MM.1S (cell line): ENCODE results near the gene UBE2Q2.

Source experiments
- DNase-seq: peaks from one replicate; pipeline ENCODE4 v3.0.0-alpha.2; 2015
- H2AFZ ChIP-seq: fragments of 300-600 bp; sonication (generic); 2 replicates; pipeline ENCODE4 v1.6.0; 2016; ENCODE audit warnings: antibody characterized with exemption, low read length
- H3F3A ChIP-seq: fragments of 300-600 bp; sonication (generic); 2 replicates; pipeline ENCODE4 v1.6.1; 2016; ENCODE audit warnings: mild to moderate bottlenecking, antibody characterized with exemption, low read length, moderate library complexity, mixed read lengths; ENCODE audit not compliant: insufficient read depth
- H3K27ac ChIP-seq: fragments of 300-600 bp; sonication (generic); 2 replicates; pipeline ENCODE4 v1.5.1; 2016; ENCODE audit warnings: mild to moderate bottlenecking, low read length
- H3K27me3 ChIP-seq: fragments of 300-600 bp; sonication (generic); replicated peaks from 2 replicates; pipeline ENCODE4 v1.6.0; 2016; ENCODE audit warnings: low read length; ENCODE audit not compliant: insufficient read depth
- H3K36me3 ChIP-seq: fragments of 300-600 bp; sonication (generic); replicated peaks from 2 replicates; pipeline ENCODE4 v1.6.1; 2016; ENCODE audit warnings: mild to moderate bottlenecking, low read length, mixed read lengths; ENCODE audit not compliant: insufficient read depth
- H3K4me1 ChIP-seq: fragments of 300-600 bp; sonication (generic); 2 replicates; pipeline ENCODE4 v1.6.1; 2016; ENCODE audit warnings: low read length, mixed read lengths
- H3K4me2 ChIP-seq: fragments of 300-600 bp; sonication (generic); 2 replicates; pipeline ENCODE4 v1.6.0; 2016; ENCODE audit warnings: low read depth, low read length
- H3K4me3 ChIP-seq: fragments of 300-600 bp; sonication (generic); 2 replicates; pipeline ENCODE4 v1.5.1; 2016; ENCODE audit warnings: low read length, mixed read lengths
- H3K79me2 ChIP-seq: fragments of 300-600 bp; sonication (generic); 2 replicates; pipeline ENCODE4 v1.6.1; 2016; ENCODE audit warnings: mixed run types, low read length, mixed read lengths
- H3K9ac ChIP-seq: fragments of 300-600 bp; sonication (generic); 2 replicates; pipeline ENCODE4 v1.6.1; 2016; ENCODE audit warnings: low read length, mixed read lengths
- H3K9me2 ChIP-seq: fragments of 300-600 bp; sonication (generic); replicated peaks from 2 replicates; pipeline ENCODE4 v1.6.1; 2016; ENCODE audit warnings: mild to moderate bottlenecking, low read length, mixed read lengths; ENCODE audit not compliant: insufficient read depth
- H3K9me3 ChIP-seq: fragments of 300-600 bp; sonication (generic); replicated peaks from 2 replicates; pipeline ENCODE4 v1.6.1; 2016; ENCODE audit warnings: mild to moderate bottlenecking, low read length, mixed read lengths; ENCODE audit not compliant: insufficient read depth
- H4K20me1 ChIP-seq: fragments of 300-600 bp; sonication (generic); 2 replicates; pipeline ENCODE4 v1.6.1; 2016; ENCODE audit warnings: mild to moderate bottlenecking, low read length, moderate library complexity, mixed read lengths; ENCODE audit not compliant: insufficient read depth
- EZH2 ChIP-seq: fragments of 300-600 bp; sonication (generic); optimal IDR thresholded peaks from 2 replicates; pipeline ENCODE3; 2017; ENCODE audit warnings: low read depth, mild to moderate bottlenecking, antibody characterized with exemption, low read length, mixed read lengths
- EZH2phosphoT487 ChIP-seq: fragments of 300-600 bp; sonication (generic); IDR thresholded peaks from 2 replicates; pipeline ENCODE4 v1.6.1; 2018; ENCODE audit warnings: antibody characterized with exemption, low read length
- TF ChIP-seq, protein P1 (sequence below): fragments of 300-600 bp; sonication (generic); IDR thresholded peaks from 2 replicates; pipeline ENCODE4 v1.5.1; 2016; ENCODE audit warnings: antibody characterized with exemption, low read length, mixed read lengths

UBE2Q2 gene

GRCh38 chr15:75948761-75949296 lies 105.6 kb downstream of the UBE2Q2 start:
- H3K9me3 ChIP-seq, result no peaks in the 10 kb centered on the region
- H3K27me3 ChIP-seq, result no peaks in the 10 kb centered on the region
- H3K79me2 ChIP-seq, result no peaks in the 10 kb centered on the region
- TF ChIP-seq, protein P1, sequence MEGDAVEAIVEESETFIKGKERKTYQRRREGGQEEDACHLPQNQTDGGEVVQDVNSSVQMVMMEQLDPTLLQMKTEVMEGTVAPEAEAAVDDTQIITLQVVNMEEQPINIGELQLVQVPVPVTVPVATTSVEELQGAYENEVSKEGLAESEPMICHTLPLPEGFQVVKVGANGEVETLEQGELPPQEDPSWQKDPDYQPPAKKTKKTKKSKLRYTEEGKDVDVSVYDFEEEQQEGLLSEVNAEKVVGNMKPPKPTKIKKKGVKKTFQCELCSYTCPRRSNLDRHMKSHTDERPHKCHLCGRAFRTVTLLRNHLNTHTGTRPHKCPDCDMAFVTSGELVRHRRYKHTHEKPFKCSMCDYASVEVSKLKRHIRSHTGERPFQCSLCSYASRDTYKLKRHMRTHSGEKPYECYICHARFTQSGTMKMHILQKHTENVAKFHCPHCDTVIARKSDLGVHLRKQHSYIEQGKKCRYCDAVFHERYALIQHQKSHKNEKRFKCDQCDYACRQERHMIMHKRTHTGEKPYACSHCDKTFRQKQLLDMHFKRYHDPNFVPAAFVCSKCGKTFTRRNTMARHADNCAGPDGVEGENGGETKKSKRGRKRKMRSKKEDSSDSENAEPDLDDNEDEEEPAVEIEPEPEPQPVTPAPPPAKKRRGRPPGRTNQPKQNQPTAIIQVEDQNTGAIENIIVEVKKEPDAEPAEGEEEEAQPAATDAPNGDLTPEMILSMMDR, result no peak
- TF ChIP-seq EZH2phosphoT487 (no peak), EZH2 (no peak)
- H3F3A ChIP-seq, result no peaks in the 10 kb centered on the region
- no peaks in the 10 kb centered on the region for H3K9me2 ChIP-seq
- no peaks in the 10 kb centered on the region for H4K20me1 ChIP-seq
- no peak overlapping the region for H2AFZ ChIP-seq
- H3K4me3 ChIP-seq, result no peak overlapping the region
- H3K4me2 ChIP-seq, result no peak overlapping the region
- no peaks in the 10 kb centered on the region for H3K36me3 ChIP-seq
- no peak overlapping the region for H3K27ac ChIP-seq
- no peak overlapping the region for H3K9ac ChIP-seq
- DNase-seq, result no peak
- H3K4me1 ChIP-seq, result no peaks in the 10 kb centered on the region
